Measurements from ENCODE around the gene RAVER1.

The RAVER1 gene

DNA sequence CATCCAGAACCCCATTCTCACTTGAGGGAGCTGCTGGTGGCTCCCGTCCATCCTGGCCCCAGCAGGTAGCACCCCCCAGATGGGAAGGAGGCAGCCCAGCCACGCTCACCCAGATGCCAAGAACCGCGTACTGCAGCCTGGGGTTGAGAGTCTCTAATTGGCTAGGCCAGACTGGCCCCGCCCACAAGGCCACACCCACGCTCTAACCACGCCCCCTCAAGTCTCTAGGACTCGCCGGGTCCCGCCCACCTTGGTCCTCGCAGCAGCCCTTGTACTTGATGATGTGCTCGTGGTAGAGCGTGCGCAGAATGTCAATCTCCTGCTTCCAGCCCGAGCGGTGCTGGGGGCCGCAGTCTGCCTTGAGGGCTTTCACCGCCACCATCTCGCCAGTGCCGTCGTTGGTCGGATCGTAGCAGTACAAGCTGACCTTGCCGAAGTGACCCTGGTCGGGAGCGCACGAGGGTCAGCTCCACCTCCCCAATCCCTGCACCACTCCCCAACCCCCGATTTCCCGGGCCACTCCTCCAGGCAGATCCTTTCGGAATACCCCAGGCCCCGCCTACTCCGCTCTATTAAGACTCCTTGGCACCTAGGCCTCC, 20.6 kb upstream of the RAVER1 start:
- TF ChIP-seq SIN3A (IDR thresholded peaks at IDR 0.05; ENCODE audit: borderline replicate concordance, insufficient read depth, low read length) = no peak
- no peak for TF ChIP-seq POLR2AphosphoS5 (IDR thresholded peaks at IDR 0.05; ENCODE audit: low read depth, low read length)
- no peak for TF ChIP-seq TAF1 (IDR thresholded peaks at IDR 0.05; ENCODE audit: borderline replicate concordance, insufficient read depth, low read length)

DNA sequence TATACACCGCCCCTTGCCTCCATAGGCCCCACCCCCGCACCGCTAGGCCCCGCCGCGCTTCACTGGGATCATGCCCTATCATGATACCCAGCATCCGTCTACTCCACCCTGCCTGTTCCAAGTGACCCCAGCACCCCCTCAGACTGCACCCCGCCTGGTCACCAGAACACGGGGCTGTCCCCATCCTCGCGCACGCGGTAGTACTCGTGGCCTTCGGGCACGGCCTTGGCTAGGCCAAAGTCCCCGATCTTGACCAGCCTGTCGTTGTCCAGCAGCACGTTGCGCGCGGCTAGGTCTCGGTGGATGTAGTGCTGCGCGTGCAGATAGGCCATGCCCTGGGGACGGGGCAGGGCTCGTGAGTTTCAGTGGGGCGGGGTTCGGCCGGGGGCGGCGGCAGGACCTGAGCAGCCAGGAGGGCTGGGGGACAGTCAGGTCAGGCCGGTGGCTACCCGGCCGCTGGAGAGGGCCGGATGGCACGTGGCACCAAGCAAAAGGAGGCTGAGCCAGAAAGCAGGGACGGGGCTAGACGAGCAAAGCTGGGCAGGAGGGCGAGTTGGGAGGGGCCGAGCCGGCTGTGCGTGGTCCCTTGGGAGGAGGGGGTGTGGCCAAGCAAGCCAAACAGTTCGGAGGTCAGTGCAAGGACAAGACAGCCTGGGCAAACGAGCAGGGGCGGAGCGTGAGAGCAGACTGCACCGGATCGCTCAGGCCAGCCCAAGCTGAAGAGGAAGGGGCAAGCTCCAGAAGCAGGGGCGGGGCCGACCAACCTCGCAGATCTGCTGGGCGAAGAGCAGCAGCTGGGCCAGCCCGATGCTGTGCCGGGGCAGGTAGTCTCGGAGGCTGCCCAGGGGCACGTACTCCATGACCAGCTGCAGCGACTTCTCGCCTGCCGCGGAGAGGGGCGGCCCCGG, 19.7 kb upstream of the RAVER1 start:
- TF ChIP-seq, protein P1, sequence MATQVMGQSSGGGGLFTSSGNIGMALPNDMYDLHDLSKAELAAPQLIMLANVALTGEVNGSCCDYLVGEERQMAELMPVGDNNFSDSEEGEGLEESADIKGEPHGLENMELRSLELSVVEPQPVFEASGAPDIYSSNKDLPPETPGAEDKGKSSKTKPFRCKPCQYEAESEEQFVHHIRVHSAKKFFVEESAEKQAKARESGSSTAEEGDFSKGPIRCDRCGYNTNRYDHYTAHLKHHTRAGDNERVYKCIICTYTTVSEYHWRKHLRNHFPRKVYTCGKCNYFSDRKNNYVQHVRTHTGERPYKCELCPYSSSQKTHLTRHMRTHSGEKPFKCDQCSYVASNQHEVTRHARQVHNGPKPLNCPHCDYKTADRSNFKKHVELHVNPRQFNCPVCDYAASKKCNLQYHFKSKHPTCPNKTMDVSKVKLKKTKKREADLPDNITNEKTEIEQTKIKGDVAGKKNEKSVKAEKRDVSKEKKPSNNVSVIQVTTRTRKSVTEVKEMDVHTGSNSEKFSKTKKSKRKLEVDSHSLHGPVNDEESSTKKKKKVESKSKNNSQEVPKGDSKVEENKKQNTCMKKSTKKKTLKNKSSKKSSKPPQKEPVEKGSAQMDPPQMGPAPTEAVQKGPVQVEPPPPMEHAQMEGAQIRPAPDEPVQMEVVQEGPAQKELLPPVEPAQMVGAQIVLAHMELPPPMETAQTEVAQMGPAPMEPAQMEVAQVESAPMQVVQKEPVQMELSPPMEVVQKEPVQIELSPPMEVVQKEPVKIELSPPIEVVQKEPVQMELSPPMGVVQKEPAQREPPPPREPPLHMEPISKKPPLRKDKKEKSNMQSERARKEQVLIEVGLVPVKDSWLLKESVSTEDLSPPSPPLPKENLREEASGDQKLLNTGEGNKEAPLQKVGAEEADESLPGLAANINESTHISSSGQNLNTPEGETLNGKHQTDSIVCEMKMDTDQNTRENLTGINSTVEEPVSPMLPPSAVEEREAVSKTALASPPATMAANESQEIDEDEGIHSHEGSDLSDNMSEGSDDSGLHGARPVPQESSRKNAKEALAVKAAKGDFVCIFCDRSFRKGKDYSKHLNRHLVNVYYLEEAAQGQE (IDR thresholded peaks at IDR 0.05; ENCODE audit: insufficient read depth in 1 of 2, low read depth in 2 of 2, low read length in 2 of 2) = no peak

DNA sequence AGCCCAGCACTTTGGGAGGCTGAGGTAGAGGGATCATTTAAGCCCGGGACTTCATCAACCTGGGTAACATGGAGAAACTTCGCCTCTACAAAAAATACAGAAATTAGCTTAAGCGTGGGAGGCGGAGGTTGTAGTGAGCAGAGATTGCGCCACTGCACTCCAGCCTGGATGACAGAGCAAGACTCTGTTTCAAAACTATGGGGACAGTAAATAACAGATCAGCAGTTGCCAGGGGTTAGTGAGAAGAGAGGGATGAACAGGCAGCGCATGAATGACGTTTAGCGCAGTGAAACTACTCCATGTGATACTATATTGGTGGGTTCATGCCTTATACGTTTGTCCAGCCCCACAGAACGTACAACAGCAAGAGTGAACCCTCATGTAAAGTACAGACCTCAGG, 13.2 kb upstream of the RAVER1 start:
- TF ChIP-seq FOXP2 (optimal IDR thresholded peaks at IDR 0.05; ENCODE audit: borderline replicate concordance, extremely low read depth, extremely low read length, insufficient read depth) = peak; percentile 15
- TF ChIP-seq SIN3A (IDR thresholded peaks at IDR 0.05; ENCODE audit: borderline replicate concordance, insufficient read depth, low read length) = no peak

DNA sequence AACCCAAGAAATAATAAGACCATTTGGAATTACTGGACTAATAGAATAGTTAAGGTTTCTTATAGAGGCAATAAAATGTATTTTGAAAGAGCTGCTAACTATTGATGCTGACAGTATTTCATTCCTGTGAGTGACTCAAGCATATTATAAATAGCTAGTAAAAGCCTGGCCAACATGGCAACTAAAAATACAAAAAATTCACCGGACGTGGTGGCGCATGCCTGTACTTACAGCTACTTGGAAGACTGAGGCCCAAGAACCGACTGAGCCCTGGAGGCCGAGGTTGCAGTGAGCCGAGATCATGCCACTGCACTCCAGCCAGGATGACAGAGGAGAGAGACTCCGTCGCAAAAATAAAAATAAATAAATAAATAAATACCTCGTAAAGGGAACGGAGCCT, 11.5 kb upstream of the RAVER1 start:
- TF ChIP-seq TAF1 (IDR thresholded peaks at IDR 0.05; ENCODE audit: borderline replicate concordance, insufficient read depth, low read length) (no peak), FOXP2 (optimal IDR thresholded peaks at IDR 0.05; ENCODE audit: borderline replicate concordance, extremely low read depth, extremely low read length, insufficient read depth) (no peak), SIN3A (IDR thresholded peaks at IDR 0.05; ENCODE audit: borderline replicate concordance, insufficient read depth, low read length) (no peak), POLR2AphosphoS5 (IDR thresholded peaks at IDR 0.05; ENCODE audit: low read depth, low read length) (no peak)
- TF ChIP-seq, protein P1 (IDR thresholded peaks at IDR 0.05; ENCODE audit: insufficient read depth in 1 of 2, low read depth in 2 of 2, low read length in 2 of 2) = no peak

DNA sequence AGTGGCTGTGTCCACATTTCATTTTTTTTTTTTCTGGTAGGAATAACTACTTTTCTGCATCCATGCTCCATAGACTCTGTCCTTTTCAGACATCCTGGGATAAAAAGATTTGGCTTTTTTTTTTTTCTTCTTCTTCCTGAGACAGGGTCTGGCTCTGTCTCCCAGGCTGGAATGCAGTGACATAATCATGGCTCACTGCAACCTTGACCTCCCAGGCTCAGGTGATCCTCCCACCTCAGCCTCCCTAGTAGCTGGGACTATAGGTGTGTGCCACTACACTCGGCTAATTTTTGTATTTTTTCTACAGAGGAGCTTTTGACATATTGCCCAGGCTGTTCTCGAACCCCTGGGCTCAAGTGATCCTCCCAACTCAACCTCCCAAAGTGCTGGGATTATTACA, 10.2 kb upstream of the RAVER1 start:
- TF ChIP-seq TAF1 (IDR thresholded peaks at IDR 0.05; ENCODE audit: borderline replicate concordance, insufficient read depth, low read length) (no peak), FOXP2 (optimal IDR thresholded peaks at IDR 0.05; ENCODE audit: borderline replicate concordance, extremely low read depth, extremely low read length, insufficient read depth) (no peak), POLR2AphosphoS5 (IDR thresholded peaks at IDR 0.05; ENCODE audit: low read depth, low read length) (no peak), SIN3A (IDR thresholded peaks at IDR 0.05; ENCODE audit: borderline replicate concordance, insufficient read depth, low read length) (no peak)
- TF ChIP-seq, protein P1 (IDR thresholded peaks at IDR 0.05; ENCODE audit: insufficient read depth in 1 of 2, low read depth in 2 of 2, low read length in 2 of 2) = no peak

DNA sequence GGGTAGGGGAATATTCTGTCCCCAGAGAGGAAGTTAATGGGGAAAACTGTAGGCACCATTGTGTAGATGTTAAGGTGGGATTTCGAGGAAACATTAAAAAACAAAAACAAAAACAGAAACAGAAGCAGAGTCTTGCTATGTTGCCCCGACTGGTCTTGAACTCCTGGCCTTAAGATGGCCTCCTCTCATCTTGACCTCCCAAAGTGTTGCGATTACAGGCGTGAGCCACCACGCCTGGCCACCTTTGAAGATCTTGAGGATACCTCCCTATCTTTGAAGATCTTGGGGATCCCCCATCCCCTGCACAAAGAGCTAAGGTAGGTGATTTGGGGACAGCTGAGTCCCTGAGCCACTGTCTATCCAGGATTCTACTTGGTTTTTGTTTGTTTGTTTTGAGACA, 6.6 kb upstream of the RAVER1 start:
- TF ChIP-seq TAF1 (IDR thresholded peaks at IDR 0.05; ENCODE audit: borderline replicate concordance, insufficient read depth, low read length) (no peak), FOXP2 (optimal IDR thresholded peaks at IDR 0.05; ENCODE audit: borderline replicate concordance, extremely low read depth, extremely low read length, insufficient read depth) (no peak), POLR2AphosphoS5 (IDR thresholded peaks at IDR 0.05; ENCODE audit: low read depth, low read length) (no peak)
- TF ChIP-seq, protein P1 (IDR thresholded peaks at IDR 0.05; ENCODE audit: insufficient read depth in 1 of 2, low read depth in 2 of 2, low read length in 2 of 2) = no peak
